HG03095 (cell line): Measurements from ENCODE around the gene TTLL6.

Source experiments
- ATAC-seq: cut with Tn5 transposase; IDR thresholded peaks from one replicate; pipeline ENCODE4 v1.9.1; 2021; ENCODE audit warnings: moderate library complexity; ENCODE audit not compliant: unreplicated experiment

The TTLL6 gene

DNA sequence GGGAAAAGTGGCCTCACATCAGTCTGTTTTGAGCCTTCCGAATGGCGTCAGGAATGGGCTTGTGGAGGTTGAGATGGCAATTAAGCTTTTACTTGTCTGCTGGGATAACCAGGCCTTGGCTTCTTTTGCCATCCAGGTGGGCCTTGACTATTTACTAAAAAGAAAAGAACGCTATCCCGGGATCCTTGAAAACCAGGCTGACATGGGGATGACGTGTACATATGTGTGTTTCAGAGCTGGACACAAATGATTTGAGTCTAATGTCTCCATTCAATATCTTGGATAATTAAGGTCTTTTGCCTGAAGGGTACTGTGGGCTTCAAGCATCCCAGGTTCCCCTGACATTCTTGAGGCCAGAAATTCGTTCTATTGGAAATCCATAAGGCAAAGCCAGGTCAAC, 55.9 kb downstream of the TTLL6 start:
- no peak for ATAC-seq

DNA sequence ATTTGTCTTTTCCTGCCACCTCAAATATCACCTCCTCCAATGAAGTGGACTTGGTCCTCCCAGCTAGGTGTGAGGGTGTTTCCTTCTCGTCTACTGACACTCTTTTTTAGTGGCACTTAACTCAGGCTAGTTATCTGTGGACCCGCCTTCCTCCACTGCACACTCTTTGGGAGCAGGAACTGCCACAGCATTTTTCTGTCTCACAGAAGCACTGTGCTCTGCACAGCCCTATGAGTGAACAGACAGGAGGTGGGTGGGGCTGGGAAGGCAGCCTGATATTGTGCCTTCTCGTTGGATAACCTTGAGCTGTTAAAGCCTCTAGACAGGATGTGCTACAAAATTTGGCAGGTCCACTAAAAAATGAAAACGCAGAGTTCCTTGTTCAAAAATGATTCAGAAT, 56.6 kb downstream of the TTLL6 start:
- ATAC-seq: no peak

GRCh38 chr17:48759288-48759687, 57.7 kb downstream of the TTLL6 start:
- no peak for ATAC-seq

- no peak for ATAC-seq
These were observed 59.5 kb downstream of the TTLL6 start for GRCh38 chr17:48757524-48757961.

DNA sequence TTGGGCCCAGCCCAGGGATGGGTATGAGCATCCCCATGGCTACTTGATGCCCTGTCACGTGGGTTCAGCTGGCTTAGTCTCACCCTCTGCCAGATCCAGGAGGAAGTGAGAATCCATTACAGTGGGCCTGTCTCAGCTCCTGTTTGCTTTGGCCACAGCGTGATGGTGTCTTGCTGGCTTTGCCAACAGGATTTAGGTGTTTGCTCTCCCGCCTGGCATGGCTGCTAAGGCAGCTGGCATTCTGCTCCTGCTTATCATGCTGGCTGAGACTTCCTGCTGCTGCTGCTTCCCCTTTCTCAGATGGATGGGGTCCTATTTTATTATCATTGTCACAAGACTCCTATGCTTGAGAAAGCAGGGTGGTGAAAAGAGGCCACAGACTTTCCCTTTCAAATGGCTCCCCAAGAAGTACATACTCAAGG, 60.2 kb downstream of the TTLL6 start:
- no peak for ATAC-seq

DNA sequence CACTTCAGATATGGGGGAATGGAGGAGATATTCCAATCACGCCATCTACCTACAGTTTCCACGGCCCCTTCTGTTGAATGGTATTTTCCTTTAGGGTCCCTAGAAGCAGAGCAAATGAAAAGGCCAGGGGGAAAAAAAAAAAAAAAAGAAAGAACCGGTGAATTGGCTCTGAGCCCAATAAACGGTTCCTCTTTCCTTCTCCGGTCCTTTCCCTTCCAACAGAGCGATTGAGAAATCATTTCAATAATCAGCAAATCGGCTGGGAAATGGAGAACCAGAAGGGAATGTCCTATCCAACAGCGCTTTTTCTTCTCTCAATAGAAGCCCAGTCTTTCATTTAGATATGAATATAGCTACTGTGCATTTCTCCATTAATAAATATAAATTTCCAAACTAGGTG, 61.7 kb downstream of the TTLL6 start:
- no peak for ATAC-seq

DNA sequence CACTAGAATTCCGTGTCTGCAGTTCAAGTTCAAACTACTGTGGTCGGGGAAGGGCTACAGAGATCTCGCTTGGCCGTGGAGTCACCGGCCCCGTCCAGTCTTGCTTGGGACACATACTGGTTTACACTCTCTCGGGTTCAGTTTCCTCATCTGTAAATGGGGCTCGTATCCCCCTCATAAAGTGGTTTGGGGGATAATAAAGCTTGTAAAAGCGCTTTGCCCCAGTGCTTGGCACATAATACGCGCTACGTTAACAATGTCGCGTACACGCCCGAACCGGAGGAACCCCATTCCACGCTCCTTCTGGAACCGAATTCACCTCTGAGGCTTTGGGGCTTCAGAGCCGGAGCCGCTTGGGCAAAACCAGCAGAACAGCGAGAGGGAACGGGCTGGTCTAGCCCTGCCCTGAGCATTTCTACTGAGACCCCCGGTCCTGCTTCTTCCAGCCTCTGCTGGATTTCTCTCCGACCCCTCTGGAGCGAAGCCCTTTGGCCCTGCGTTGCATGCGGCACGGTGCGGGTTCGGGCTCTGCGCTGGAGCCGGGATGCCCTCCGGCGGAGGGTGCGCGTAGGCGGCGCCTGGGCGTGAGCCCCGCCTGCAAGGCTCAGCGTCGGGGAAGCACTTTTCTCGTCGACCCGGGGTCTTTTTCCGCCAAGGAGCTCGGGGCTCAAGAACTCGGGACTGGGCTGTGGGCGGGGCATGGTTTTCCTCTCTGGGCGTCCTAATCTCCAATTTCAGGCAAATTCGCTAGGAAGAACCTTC, 62.3 kb downstream of the TTLL6 start:
- ATAC-seq: no peak

DNA sequence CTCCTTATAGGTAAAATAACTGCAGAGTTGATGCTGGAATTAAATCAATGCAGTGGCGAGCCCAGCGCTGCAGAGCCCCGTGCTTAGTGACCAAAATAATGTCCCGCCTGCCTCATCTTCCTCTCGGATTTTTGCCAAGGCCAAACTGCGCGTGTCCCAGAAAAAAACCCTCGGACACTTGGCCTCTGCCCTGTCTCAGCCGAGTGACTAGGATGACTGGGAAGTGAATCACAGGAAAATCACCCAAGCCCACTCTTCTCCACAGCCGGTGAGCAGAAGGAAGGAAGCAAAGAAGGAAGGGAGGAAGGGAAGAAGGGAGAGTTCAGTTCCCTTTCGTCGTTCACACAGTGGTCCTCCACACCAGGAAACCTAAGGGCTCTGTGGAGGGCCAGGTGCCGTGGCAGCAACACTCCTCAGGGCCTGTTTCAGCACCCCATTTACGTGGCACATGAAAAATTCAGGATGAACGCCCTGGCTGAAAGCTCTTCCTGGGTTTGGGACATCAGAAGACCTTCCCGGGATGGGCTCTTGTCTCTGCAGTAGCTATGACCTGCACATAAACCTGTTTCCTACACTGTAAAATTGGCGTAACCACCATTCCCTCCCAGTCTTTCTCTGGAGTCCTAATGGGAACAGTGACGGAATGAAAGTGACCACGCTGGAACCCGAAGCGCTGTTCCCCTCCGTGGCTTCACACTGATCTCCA, 63.1 kb downstream of the TTLL6 start:
- ATAC-seq: no peak

DNA sequence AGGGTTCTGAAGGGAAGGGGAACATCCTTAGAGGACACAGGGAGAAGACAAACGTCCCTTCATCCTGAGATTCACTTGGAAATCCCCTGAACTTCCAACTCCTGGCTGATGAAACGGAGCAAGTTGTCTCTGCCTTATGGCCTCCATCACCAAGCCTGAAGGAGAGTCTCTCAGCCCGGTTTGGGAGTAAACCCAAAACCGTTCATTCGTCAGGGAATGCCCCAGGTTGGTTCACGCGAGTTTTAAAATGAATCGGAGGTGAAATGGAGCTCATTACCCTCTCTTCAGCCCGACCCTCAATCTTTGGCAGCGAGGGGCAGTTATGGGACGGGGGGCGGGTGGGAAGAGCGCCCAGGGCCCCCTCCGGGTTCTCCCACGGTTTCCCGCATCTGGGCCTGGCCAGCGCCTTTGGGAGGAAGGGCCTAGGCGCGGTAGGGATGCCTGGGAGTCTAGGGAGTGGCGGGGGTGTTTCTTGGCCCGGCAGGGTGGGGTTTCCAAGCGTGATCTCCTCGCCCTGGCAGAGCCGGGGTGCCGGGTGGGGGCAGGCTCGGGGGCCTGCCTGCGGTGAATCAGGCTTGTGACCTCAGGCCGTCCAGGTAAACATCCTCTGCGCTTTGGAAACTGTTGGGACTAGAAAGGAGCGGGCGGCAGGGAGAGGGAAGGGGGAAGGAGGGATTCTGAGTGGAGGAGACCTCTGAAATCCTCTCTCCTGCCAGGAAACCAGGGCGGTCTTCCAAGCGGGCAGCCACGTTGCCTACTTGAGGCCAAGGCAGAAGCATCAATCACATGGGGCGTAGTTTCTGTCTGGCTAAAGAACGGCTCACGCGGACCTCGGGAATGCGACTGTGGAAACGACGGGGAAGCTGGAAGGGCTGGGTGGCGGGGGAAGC, 64.4 kb downstream of the TTLL6 start:
- ATAC-seq: no peak

DNA sequence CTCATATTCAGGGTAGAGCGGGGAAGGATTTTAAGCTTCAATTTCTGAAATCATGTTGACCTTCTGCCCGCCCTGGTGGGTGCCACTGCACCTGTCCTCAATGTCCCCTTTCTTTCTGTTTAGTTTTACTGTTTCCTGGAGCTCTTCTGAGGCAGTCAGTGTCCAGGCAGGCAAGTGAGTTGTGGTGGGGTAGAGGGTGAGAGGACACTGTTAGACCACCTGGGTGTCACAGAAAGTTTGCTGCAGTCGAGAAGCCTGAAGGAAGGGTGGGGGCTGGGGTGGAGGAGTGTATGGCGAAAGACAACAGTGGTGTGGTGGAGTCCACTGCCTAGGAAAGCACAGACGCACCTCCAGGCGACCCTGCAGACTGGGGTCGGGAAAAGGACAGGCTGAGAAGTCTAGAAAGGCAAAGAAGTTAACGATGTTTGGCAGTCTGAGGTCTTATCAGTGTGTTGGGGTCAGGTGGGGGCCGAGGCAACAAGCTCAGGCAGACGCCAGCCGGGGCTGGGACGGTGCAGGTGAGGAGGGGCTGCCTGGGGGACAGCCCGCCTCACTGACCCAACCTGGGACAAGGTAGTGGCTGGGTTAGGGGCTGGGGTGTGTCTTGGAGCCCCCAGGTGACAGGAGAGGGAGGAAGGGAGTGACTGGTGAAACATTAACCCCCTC, 65.2 kb downstream of the TTLL6 start:
- no peak for ATAC-seq

- no peak for ATAC-seq
These were observed 65.9 kb downstream of the TTLL6 start for GRCh38 chr17:48751172-48751571.

GRCh38 chr17:48749621-48750553, 67.1 kb downstream of the TTLL6 start:
- no peak for ATAC-seq

DNA sequence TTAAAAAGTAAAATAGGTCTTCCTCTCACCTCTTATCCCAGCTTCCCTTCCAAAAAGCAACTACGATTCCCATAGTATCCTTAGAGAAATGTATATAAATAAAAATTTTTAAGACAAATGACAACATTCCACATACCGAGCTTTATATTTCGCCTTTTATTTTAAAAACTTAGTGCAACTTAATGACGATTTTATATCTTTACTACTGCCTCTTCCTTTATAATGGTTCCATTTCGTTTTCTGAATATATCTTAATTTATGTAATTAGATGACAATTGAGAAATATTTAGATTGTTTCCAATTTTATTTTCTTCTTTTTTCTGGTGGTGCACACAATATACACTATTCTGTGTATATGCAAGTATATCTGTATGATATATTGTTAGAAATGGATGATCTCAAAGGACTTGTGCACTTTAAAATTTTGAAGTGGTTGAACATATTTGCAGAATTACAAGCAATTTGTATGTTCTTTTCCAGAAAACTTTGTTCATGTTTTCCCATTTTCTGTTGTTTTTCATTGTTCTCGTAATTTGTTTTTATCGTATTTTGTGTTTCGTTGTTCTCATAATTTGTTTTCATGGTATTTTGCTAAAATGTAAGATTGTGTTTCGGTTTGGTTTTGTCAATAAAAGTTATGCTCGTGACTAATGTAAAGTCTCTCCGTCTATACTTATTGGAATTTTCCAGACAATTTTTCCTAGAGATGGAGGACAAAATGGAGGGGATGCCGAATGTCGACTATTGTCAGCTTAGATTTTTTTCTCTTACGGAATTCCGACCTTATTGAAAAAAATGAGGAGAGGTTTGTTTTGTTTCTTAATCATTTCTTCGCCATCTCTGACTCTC, 68.1 kb downstream of the TTLL6 start:
- no peak for ATAC-seq

- no peak for ATAC-seq
These were observed 69.3 kb downstream of the TTLL6 start for GRCh38 chr17:48747445-48748363.

- no peak for ATAC-seq
These were observed 70.0 kb downstream of the TTLL6 start for GRCh38 chr17:48746916-48747444.

- no peak for ATAC-seq
These were observed 71.4 kb downstream of the TTLL6 start for GRCh38 chr17:48745381-48746275.

GRCh38 chr17:48740537-48740936, 76.5 kb downstream of the TTLL6 start:
- ATAC-seq: no peak
